Colonic mucosa (tissue), 4 donors: ENCODE results near the gene GAA. TPM values are rescaled to one million over a fixed set of nuclear protein-coding genes. Genes with fewer than 3 reads are reported as not detected.

ENCODE experiments used
- DNase-seq: peaks from one replicate; pipeline ENCODE4 v3.0.0-alpha.2; 2020
- H3K27ac ChIP-seq: fragments of 200-600 bp; one replicate; pipeline ENCODE4 v1.8.0; 2021
- H3K27me3 ChIP-seq: fragments of 200-600 bp; one replicate; pipeline ENCODE4 v1.8.0; 2021
- H3K36me3 ChIP-seq: fragments of 200-600 bp; one replicate; pipeline ENCODE4 v1.8.0; 2021
- H3K4me1 ChIP-seq: fragments of 200-600 bp; one replicate; pipeline ENCODE4 v1.8.0; 2021; ENCODE audit warnings: mild to moderate bottlenecking
- H3K4me3 ChIP-seq: fragments of 200-600 bp; one replicate; pipeline ENCODE4 v1.8.0; 2021
- H3K9ac ChIP-seq, 2 donors: one replicate each; pipeline ENCODE4 v1.7.0; 2013; ENCODE audit warnings: control low read depth in 2 of 2, low read depth in 2 of 2, low read length in 2 of 2
- H3K9me3 ChIP-seq: fragments of 200-600 bp; one replicate; pipeline ENCODE4 v1.8.0; 2021
- CTCF ChIP-seq: fragments of 200-600 bp; IDR thresholded peaks from one replicate; pipeline ENCODE4 v1.8.0; 2022; ENCODE audit warnings: antibody characterized with exemption, mild to moderate bottlenecking
- intact Hi-C: fragments of 100-400 bp; cut with DNase I; formaldehyde crosslinking; loops from one replicate; pipeline ENCODE4 v1.14.1; 2022
- total RNA-seq, 2 donors: library from RNA; stranded (reverse); fragmentation: NEBNext Ultra II Directional in 1 of 2; extraction: Animal tissue kit (Norgen Biotek cat#: 25700) in 1 of 2; gene quantifications; one replicate each; pipeline ENCODE4 v1.2.1, GENCODE V29; 2021
- donor health status: healthy.
- donor health status: DM: no; HTN: no; CAD: no.
- donor health status: DM: no; HTN: no; CAD: no.

GAA gene
- total RNA-seq, 2 donors from 2014 or later, result 34.0 to 59.4 TPM

- H3K4me1 ChIP-seq, result no peaks in the 10 kb centered on the region
- H3K36me3 ChIP-seq, result no peaks in the 10 kb centered on the region
- no peak overlapping the region for H3K27ac ChIP-seq
- no peaks in the 10 kb centered on the region for H3K9me3 ChIP-seq
- TF ChIP-seq CTCF, result no peak
- no peak for DNase-seq
- intact Hi-C loops, result no loop called here
- H3K9ac ChIP-seq, result no peak overlapping the region
- H3K27me3 ChIP-seq, result no peaks in the 10 kb centered on the region
- no peak overlapping the region for H3K4me3 ChIP-seq
Measured at GRCh38 chr17:80060644-80061043, 40.7 kb upstream of the GAA start.

GRCh38 chr17:80061421-80061820 lies 40.0 kb upstream of the GAA start:
- H3K4me1 ChIP-seq, result no peaks in the 10 kb centered on the region
- no peak for TF ChIP-seq CTCF
- no peaks in the 10 kb centered on the region for H3K27me3 ChIP-seq
- no peak overlapping the region for H3K27ac ChIP-seq
- H3K4me3 ChIP-seq, result no peak overlapping the region
- no peaks in the 10 kb centered on the region for H3K9me3 ChIP-seq
- no peaks in the 10 kb centered on the region for H3K36me3 ChIP-seq
- DNase-seq, result no peak
- no peak overlapping the region for H3K9ac ChIP-seq
- intact Hi-C loops, result no loop called here

GRCh38 chr17:80063830-80064585 lies 37.4 kb upstream of the GAA start:
- Histone ChIP-seq H3K36me3 (no peaks in the 10 kb centered on the region), H3K4me1 (no peaks in the 10 kb centered on the region), H3K27me3 (no peaks in the 10 kb centered on the region), H3K9me3 (no peaks in the 10 kb centered on the region), H3K9ac (no peak overlapping the region), H3K27ac (no peak overlapping the region), H3K4me3 (no peak overlapping the region)
- intact Hi-C loops, result no loop called here
- TF ChIP-seq CTCF, result no peak
- DNase-seq, result peak; percentile 49

- intact Hi-C loops, result no loop called here
- no peak overlapping the region for H3K9ac ChIP-seq
- no peak for DNase-seq
- no peaks in the 10 kb centered on the region for H3K4me1 ChIP-seq
- H3K9me3 ChIP-seq, result no peaks in the 10 kb centered on the region
- H3K27ac ChIP-seq, result no peak overlapping the region
- no peak for TF ChIP-seq CTCF
- H3K4me3 ChIP-seq, result no peak overlapping the region
- H3K36me3 ChIP-seq, result no peaks in the 10 kb centered on the region
- no peaks in the 10 kb centered on the region for H3K27me3 ChIP-seq
Measured at GRCh38 chr17:80064696-80065095, 36.7 kb upstream of the GAA start.

- DNase-seq, result no peak
Measured at GRCh38 chr17:80065478-80066170, 35.8 kb upstream of the GAA start.

More at GRCh38 chr17:80065478-80066170, 35.8 kb upstream of the GAA start:
- TF ChIP-seq CTCF, result no peak
- Histone ChIP-seq H3K4me1 (no peaks in the 10 kb centered on the region), H3K36me3 (no peaks in the 10 kb centered on the region), H3K9ac (no peak overlapping the region), H3K9me3 (no peaks in the 10 kb centered on the region), H3K4me3 (no peak overlapping the region), H3K27ac (no peak overlapping the region), H3K27me3 (no peaks in the 10 kb centered on the region)
- intact Hi-C loops, result no loop called here
